Muscle layer of duodenum (tissue), 2 donors: ENCODE data around the gene SHROOM4.

Experiments
- H3K27ac ChIP-seq: one replicate; pipeline ENCODE4 v1.7.0; 2013; ENCODE audit warnings: mild to moderate bottlenecking, low read length
- H3K27me3 ChIP-seq: one replicate; pipeline ENCODE4 v1.7.0; 2013; ENCODE audit warnings: low read depth, mild to moderate bottlenecking, control low read depth, low read length
- H3K36me3 ChIP-seq, 2 donors: one replicate each; pipeline ENCODE4 v1.7.0; 2013; ENCODE audit warnings: low read length in 2 of 2, control low read depth in 1 of 2, mild to moderate bottlenecking in 1 of 2; ENCODE audit not compliant: insufficient read depth in 2 of 2, control insufficient read depth in 1 of 2
- H3K4me1 ChIP-seq, 2 donors: one replicate each; pipeline ENCODE4 v1.7.0; 2013; ENCODE audit warnings: low read length in 2 of 2, mild to moderate bottlenecking in 2 of 2, control low read depth in 1 of 2, moderate library complexity in 1 of 2; ENCODE audit not compliant: insufficient read depth in 2 of 2, control insufficient read depth in 1 of 2
- H3K4me3 ChIP-seq, 2 donors: one replicate each; pipeline ENCODE4 v1.7.0; 2013; ENCODE audit warnings: low read length in 2 of 2, low read depth in 1 of 2, mild to moderate bottlenecking in 1 of 2
- H3K9me3 ChIP-seq, 2 donors: one replicate each; pipeline ENCODE4 v1.7.0; 2013; ENCODE audit warnings: low read length in 2 of 2, control low read depth in 1 of 2, mild to moderate bottlenecking in 1 of 2; ENCODE audit not compliant: control insufficient read depth in 1 of 2
- donor health status: healthy.

SHROOM4 gene

DNA sequence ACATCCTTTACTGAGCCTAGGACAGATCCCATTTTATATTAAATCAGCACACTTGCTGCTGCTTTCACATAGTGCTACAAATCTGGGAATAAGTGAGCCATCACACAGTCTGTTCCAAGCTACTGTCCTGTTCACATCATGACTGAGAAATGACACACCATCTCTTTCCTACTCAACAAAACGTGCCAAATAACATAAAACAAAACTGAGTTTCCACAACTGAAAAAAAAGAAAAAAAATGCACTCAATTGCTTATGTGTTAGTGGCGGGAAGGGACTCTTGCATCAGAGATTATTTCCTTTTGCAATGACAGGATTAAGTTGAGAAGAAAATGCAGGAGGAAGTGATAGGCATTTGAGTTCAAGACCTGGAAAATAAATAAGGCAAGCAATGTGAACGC lies 109.0 kb downstream of the SHROOM4 start:
- Histone ChIP-seq H3K27me3 (no peaks in the 10 kb centered on the region), H3K36me3 (no peaks in the 10 kb centered on the region), H3K4me1 (peaks cover 0 to 29% of the 10 kb centered on the region in 2 donors), H3K27ac (no peak overlapping the region), H3K9me3 (no peaks in the 10 kb centered on the region), H3K4me3 (no peak overlapping the region)

DNA sequence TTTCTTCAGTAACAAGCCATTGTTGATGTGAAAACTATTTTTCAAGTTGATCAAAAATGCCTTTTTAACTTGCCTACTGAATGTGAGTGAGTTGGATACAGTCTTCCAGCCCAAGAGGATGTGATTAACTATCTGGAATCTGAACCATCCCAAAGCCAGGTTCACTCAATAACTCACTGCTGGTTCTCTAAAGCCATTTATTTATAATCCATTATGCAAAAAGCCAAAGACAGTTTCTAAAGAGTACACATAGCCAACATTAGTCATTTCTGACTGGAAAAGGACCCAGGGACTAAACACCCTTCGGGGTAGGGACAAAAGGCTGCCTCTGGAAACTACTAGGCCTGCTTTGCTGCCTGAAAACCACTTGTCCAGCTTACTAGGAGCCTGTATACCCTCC lies 109.6 kb downstream of the SHROOM4 start:
- Histone ChIP-seq H3K9me3 (no peaks in the 10 kb centered on the region), H3K36me3 (no peaks in the 10 kb centered on the region), H3K4me1 (peaks cover 0 to 29% of the 10 kb centered on the region in 2 donors), H3K27me3 (no peaks in the 10 kb centered on the region), H3K4me3 (no peak overlapping the region), H3K27ac (no peak overlapping the region)

DNA sequence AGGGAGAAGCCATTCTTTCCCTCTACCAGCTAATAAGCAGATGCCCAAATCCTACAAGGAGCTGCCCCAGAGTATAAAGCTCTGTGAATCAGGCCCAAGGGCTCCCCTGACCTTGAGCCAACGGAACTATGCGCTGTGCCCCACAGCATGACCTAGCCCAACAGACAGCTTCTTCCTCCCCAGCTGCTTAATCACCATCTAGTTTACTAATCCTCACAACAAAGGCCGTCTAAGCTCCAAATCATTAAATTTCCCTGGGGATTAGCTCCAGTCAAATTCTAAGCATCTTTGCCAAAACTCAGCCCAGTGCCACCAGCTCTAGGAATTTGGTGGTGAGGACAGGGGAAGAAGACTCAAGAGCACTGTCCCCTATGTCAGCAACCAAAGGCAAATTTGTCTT lies 113.1 kb downstream of the SHROOM4 start:
- peaks cover 0 to 18% of the 10 kb centered on the region in 2 donors for H3K4me1 ChIP-seq
- no peak overlapping the region for H3K4me3 ChIP-seq
- no peaks in the 10 kb centered on the region for H3K27me3 ChIP-seq
- H3K36me3 ChIP-seq, result no peaks in the 10 kb centered on the region
- no peaks in the 10 kb centered on the region for H3K9me3 ChIP-seq
- no peak overlapping the region for H3K27ac ChIP-seq

DNA sequence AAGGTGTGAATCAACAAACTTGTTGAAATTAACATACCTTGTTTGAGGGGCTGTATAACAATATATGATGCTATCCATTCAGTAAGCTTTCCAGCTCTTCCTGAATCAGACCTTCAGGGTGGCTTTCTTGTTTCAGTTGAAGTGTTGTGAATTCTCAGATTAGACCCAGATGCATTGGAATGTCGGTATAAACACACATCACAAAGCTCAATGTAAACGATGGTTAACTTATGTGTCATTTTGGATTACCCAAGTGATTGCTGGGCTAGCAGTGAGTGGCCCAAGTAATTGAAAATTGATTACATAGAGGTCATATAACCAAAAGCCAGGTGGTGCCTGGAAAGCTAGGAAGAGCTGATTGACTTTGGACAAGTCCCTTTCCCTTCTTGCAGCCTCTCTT lies 115.0 kb downstream of the SHROOM4 start:
- Histone ChIP-seq H3K4me3 (no peak overlapping the region), H3K4me1 (peaks cover 0 to 6% of the 10 kb centered on the region in 2 donors), H3K36me3 (no peaks in the 10 kb centered on the region), H3K27ac (no peak overlapping the region), H3K9me3 (no peaks in the 10 kb centered on the region), H3K27me3 (no peaks in the 10 kb centered on the region)

DNA sequence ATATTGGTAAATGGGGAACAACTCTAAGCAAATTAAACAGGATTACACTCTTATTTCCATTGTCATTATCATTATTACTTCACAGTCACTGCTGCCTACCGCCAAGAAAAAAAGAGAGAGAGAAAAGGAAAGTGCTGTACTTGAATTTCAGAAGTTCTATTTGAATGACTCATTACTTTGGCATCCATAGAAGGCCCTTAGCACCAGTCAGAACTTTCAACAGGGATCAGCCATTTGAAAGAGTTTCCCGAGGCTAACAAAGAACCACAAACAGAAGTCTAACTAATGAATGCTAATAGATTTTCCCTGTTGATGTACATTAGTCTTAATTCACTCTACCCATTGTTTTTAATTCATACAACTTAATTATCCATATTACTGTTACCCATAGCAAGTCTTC lies 116.3 kb downstream of the SHROOM4 start:
- Histone ChIP-seq H3K4me1 (peaks cover 0 to 6% of the 10 kb centered on the region in 2 donors), H3K9me3 (no peaks in the 10 kb centered on the region), H3K27ac (no peak overlapping the region), H3K27me3 (no peaks in the 10 kb centered on the region), H3K4me3 (no peak overlapping the region), H3K36me3 (no peaks in the 10 kb centered on the region)

DNA sequence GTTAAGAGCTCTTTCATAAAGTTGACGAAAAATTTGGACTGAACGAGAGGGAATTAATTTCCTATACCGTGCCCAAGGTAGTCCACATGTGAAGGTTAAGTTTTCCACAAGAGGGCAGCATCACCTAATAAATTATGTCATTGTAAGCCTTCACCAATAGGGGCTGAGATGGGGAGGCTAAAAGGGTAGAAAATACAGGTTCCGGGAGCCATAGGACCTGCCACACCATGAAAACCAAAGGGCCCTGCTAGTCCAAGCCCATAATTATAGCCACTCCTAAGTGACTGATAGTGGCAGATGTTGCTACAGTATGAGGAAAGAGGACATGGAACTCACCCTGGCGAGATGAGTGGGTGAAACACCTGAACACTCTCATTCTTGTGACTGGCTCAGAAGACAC lies 122.2 kb downstream of the SHROOM4 start:
- Histone ChIP-seq H3K27me3 (no peaks in the 10 kb centered on the region), H3K9me3 (no peaks in the 10 kb centered on the region), H3K4me1 (no peaks in the 10 kb centered on the region)

DNA sequence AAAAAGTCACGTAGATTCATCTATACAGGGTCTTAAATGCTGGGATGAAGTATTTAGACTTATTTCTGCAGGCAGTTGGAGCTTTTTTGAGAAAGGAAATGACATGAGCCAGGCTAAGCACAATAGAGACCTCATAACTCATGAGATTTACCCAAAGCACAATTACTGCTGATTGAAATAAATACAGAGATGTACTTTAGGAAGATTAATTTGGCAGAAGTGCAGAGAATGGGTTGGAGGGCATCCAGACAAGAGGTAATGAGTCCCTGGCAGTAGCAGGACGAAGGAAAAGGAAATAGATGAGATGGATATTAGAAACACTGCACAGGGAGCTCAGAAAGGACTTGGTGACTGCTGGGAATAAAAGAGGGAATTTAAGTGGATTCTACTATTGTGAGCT lies 129.1 kb downstream of the SHROOM4 start:
- no peak overlapping the region for H3K4me3 ChIP-seq
- no peaks in the 10 kb centered on the region for H3K36me3 ChIP-seq
- H3K27me3 ChIP-seq, result no peaks in the 10 kb centered on the region
- H3K4me1 ChIP-seq, result no peaks in the 10 kb centered on the region
- H3K27ac ChIP-seq, result no peak overlapping the region
- H3K9me3 ChIP-seq, result no peaks in the 10 kb centered on the region

More for the DNA sequence above, 122.2 kb downstream of the SHROOM4 start:
- no peak overlapping the region for H3K27ac ChIP-seq
- H3K36me3 ChIP-seq, result no peaks in the 10 kb centered on the region
- H3K4me3 ChIP-seq, result no peak overlapping the region

DNA sequence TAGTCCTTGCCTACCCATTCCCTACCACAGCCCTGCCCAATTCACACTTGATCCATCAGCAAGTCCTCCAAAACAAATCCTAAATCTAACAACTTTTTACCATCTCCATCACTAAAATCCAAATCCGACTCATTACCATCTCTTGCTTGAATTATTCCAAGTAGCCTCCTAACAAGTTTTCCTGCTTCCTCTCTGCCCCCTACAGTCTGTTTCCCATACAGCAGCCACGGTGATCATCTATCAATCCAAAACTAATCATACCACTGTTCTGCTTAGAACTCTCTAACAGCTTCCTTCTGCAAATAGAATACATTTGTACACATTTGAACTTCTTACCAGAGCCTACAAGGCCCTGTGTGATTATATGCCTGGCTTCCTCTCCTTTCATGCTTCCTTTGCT lies 133.0 kb downstream of the SHROOM4 start:
- Histone ChIP-seq H3K27ac (no peak overlapping the region), H3K4me1 (no peaks in the 10 kb centered on the region), H3K9me3 (no peaks in the 10 kb centered on the region), H3K36me3 (no peaks in the 10 kb centered on the region), H3K27me3 (no peaks in the 10 kb centered on the region), H3K4me3 (no peak overlapping the region)

DNA sequence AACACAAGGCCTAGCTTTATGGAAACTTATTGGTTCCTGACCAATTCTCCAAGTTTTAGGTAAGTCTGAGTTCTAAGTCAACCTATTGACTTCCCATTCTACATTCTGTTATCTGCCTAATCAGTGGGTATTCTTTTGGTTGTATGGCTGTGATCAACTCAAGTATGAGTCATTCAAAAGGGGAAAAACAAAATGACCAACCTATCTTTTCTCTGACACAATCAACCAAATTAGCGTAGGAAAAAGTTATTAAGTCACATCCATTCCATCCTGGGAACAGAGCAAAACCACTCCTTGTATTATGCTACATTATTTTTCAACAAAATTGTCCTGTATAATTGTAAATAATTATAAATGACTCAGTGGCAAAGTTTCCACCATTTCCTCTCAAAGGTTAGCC lies 136.2 kb downstream of the SHROOM4 start:
- Histone ChIP-seq H3K4me3 (no peak overlapping the region), H3K36me3 (no peaks in the 10 kb centered on the region), H3K27ac (no peak overlapping the region), H3K9me3 (no peaks in the 10 kb centered on the region), H3K4me1 (no peaks in the 10 kb centered on the region), H3K27me3 (no peaks in the 10 kb centered on the region)

DNA sequence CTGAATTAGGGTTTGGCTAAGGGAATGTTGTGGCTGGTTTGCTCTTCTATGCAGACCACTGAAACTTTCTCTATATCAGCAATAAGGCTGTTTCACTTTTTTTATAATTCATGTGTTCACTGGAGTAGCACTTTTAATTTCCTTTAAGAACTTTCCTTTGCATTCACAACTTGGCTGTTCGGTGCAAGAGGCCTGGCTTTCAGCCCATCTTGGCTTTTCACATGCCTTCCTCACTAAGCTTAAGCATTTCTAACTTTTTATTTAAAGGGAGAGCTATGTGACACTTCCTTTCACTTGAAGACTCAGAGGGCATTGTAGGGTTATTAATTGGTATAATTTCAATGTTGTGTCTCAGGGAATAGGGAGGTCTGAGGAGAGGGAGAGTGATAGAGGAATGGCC lies 142.3 kb downstream of the SHROOM4 start:
- H3K27me3 ChIP-seq, result no peaks in the 10 kb centered on the region
- H3K9me3 ChIP-seq, result no peaks in the 10 kb centered on the region
- H3K4me1 ChIP-seq, result no peaks in the 10 kb centered on the region
- no peaks in the 10 kb centered on the region for H3K36me3 ChIP-seq
- no peak overlapping the region for H3K27ac ChIP-seq
- no peak overlapping the region for H3K4me3 ChIP-seq

DNA sequence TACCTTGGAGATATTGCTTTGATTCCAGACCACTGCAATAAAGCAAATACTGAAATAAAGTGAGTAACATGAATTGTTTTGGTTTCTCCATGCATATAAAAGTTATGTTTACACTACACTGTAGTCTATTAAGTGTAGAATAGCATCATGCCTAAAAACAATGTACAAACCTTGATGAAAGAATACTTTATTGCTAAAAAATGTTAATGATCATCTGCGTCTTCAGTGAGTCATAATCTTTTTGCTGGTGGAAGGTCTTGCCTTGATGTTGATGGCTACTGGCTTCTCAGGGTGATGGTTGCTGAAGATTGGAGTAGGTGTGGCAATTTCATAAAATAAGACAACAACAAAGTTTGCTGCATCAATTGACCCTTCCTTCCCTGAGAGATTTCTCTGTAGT lies 145.1 kb downstream of the SHROOM4 start:
- no peaks in the 10 kb centered on the region for H3K9me3 ChIP-seq
- H3K4me1 ChIP-seq, result no peaks in the 10 kb centered on the region
- H3K27me3 ChIP-seq, result no peaks in the 10 kb centered on the region
- H3K27ac ChIP-seq, result no peak overlapping the region
- no peak overlapping the region for H3K4me3 ChIP-seq
- H3K36me3 ChIP-seq, result no peaks in the 10 kb centered on the region

DNA sequence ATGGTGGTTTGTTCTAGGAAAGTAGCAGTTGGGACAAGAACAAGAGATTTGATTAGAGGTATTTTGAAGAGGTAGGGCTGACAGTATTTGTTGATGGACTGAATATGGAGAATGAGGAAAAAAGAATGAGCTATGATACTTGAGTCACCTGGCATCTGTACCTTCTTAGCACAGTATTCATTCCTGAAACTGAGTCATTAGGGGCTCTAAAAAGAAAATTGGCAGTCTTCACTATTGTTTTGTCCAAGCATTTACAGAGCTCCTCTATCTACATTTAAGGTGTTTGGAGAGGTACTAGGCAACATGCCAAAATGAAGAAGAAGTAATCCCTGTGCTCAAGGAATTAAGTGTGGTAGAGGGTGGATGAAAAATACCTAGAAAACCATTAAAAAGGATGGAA lies 165.8 kb downstream of the SHROOM4 start:
- no peak overlapping the region for H3K4me3 ChIP-seq

More for the DNA sequence above, 165.8 kb downstream of the SHROOM4 start:
- Histone ChIP-seq H3K27ac (no peak overlapping the region), H3K9me3 (no peaks in the 10 kb centered on the region), H3K36me3 (no peaks in the 10 kb centered on the region), H3K4me1 (no peaks in the 10 kb centered on the region), H3K27me3 (no peaks in the 10 kb centered on the region)
